ENCODE data around the gene VWA5B1. TPM values are rescaled to one million over a fixed set of nuclear protein-coding genes. Genes with fewer than 3 reads are reported as not detected.

Gene VWA5B1
- total RNA-seq, 1 donor from 2014 or later = not detected

DNA sequence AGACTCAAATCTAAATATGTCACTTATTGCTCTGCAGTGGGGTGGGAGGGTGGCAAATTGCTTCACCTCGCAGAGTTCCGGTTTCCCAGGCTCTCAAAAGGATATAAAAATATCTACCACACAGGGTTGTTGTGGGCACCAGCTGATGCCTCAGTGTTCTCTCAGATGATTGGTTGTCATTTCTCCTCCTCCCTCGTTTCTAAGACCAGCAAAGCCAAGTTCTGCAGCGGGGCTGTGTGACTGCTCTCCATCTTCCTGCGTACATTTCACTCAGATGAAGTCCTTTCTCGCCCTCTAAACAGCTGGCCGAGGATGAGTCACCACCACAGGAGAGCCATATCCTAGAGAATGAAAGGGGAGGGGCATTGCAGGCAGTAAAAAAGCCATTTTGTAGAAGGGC lies 35.0 kb upstream of the VWA5B1 start:
- TF ChIP-seq, protein P1, sequence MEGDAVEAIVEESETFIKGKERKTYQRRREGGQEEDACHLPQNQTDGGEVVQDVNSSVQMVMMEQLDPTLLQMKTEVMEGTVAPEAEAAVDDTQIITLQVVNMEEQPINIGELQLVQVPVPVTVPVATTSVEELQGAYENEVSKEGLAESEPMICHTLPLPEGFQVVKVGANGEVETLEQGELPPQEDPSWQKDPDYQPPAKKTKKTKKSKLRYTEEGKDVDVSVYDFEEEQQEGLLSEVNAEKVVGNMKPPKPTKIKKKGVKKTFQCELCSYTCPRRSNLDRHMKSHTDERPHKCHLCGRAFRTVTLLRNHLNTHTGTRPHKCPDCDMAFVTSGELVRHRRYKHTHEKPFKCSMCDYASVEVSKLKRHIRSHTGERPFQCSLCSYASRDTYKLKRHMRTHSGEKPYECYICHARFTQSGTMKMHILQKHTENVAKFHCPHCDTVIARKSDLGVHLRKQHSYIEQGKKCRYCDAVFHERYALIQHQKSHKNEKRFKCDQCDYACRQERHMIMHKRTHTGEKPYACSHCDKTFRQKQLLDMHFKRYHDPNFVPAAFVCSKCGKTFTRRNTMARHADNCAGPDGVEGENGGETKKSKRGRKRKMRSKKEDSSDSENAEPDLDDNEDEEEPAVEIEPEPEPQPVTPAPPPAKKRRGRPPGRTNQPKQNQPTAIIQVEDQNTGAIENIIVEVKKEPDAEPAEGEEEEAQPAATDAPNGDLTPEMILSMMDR (conservative IDR thresholded peaks at IDR 0.05; ENCODE audit: low read depth, low read length) = no peak
- no peak overlapping the region for H3K4me3 ChIP-seq (ENCODE audit: low read depth, low read length)
- DNase-seq (ENCODE audit: low read depth) = no peak

DNA sequence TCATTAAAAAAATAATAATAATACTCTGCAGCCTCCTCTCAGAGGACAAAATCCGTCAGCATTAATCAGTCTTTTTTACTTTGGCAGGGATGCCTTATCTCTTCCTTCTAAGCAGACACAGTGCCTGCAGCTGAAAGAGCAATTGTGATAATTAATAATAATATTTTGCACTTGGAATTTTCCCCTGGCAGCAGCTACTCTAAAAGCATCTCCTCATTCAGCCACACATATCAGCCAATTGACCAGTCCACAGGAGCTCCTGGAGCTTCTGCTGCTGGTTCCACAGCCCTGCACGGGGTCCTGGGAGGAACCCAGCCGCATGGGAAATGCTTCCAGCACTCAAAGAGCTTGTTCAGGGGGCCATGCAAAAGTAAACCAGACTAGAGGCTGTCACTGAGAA lies 31.0 kb upstream of the VWA5B1 start:
- TF ChIP-seq, protein P1 (conservative IDR thresholded peaks at IDR 0.05; ENCODE audit: low read depth, low read length) = no peak
- DNase-seq (ENCODE audit: low read depth) = no peak
- H3K4me3 ChIP-seq (ENCODE audit: low read depth, low read length) = no peak overlapping the region

DNA sequence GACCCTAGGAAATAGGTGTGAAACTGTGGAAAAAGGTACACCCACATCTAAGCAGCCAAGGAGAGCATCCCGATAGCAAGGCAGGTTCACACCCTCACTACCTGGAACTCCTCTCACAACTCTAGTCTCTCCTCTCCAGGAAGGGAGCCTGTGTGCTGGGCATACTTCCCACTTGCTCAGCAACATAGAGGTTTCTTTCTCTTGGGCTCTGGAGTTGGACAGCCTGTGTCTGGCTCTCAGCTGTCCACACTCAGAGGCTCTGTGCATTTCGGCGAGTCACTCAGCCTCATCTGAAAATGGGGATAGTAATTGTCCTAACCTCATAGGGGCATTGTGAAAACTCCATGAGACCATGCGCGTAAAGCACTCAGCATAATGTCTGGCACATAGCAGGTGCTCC lies 29.6 kb upstream of the VWA5B1 start:
- DNase-seq (ENCODE audit: low read depth) = no peak
- TF ChIP-seq, protein P1 (conservative IDR thresholded peaks at IDR 0.05; ENCODE audit: low read depth, low read length) = no peak
- H3K4me3 ChIP-seq (ENCODE audit: low read depth, low read length) = no peak overlapping the region

DNA sequence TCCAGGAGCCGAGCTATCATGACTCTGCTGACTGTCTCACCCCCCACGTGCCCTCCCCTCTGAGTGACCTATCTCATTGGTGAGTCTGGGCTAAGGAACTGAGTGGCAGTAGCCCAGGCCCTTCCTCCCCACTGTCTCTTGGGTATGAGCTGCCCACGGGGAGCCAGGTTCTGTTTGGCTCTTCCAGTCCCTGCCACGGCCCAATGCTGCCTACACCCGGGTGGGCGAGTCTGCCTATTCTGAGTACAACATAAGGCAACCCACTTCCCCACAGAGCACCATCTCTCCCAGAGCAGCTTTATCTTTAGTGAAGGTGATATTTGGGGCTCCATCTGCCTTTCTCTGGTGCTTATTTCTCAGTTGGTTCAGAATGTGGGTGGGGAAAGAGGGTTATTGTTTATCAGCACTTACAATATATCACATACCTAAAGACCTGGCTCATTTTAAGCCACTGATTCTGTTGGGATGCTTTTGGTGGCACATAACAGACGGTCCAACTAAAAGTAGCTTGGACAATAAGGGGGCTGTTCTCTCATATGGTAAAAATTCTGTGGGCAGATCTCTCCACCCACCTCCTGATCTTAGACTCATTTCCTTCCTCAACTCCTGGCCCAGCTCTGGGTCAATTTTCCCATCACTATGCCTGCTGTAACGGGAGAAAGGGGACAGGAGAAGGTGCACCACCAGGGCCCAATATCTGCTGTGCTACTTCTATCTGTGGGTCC lies 27.7 kb upstream of the VWA5B1 start:
- H3K4me3 ChIP-seq (ENCODE audit: low read depth, low read length) = no peak overlapping the region
- TF ChIP-seq, protein P1 (conservative IDR thresholded peaks at IDR 0.05; ENCODE audit: low read depth, low read length) = no peak
- DNase-seq (ENCODE audit: low read depth) = no peak

DNA sequence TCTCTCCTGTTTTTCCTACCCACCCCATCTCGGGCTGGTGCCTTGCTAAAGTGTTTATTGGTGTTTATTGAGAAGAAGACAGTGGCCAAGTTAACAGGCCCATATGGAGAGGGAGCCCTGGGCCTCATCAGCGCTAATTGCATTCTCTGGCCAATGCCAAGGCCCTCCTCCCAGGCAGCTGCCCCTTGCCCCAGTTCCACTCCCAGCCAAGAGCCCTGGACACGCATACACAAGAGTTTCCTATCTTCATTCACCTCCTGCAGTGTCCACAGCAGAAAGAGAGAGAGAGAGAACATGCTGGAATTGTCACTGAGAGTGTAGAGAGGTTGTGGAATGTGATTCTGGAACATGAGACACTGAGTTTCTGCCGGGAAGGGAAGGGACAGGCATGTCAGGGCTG lies 25.4 kb upstream of the VWA5B1 start:
- no peak overlapping the region for H3K4me3 ChIP-seq (ENCODE audit: low read depth, low read length)
- TF ChIP-seq, protein P1 (conservative IDR thresholded peaks at IDR 0.05; ENCODE audit: low read depth, low read length) = no peak
- DNase-seq (ENCODE audit: low read depth) = no peak

DNA sequence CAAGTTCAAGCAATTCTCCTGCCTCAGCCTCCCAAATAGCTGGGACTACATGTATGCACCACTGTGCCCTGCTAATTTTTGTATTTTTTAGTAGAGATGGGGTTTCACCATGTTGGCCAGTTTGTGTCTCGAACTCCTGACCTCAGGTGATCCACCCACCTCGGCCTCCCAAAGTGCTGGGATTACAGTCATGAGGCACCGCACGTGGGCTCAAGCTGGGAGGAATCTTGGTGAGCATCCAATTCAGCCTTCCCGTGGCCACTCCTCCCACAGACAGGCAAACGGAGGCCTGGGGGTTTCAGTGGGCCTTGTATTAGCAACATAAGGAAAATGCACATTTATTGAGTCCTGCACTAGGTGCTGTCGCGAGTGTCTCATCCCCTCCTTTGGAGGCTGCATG lies 24.5 kb upstream of the VWA5B1 start:
- DNase-seq (ENCODE audit: low read depth) = no peak
- TF ChIP-seq, protein P1 (conservative IDR thresholded peaks at IDR 0.05; ENCODE audit: low read depth, low read length) = no peak
- H3K4me3 ChIP-seq (ENCODE audit: low read depth, low read length) = no peak overlapping the region

DNA sequence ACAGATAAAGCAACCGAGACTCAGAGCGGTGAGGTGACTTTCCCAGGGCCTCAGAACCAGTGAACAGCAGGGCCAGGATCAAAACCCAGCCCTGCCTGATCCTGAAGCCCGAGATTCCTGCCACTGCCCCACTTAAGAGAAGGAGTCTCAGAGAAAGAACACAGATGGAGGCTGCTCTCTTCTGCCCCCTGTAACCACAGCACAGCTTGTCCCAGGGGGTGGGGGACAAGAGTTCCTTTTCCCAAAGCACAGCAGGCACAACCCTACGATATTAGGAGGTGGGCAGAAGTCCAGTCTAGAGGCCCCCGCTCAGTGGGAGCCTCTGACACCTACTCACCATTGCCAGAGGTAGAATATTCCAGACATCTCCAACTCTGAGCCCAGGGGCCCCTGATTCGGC lies 24.0 kb upstream of the VWA5B1 start:
- DNase-seq (ENCODE audit: low read depth) = no peak
- TF ChIP-seq, protein P1 (conservative IDR thresholded peaks at IDR 0.05; ENCODE audit: low read depth, low read length) = no peak
- no peak overlapping the region for H3K4me3 ChIP-seq (ENCODE audit: low read depth, low read length)

Measured in epithelial cell of proximal tubule (primary cell).